ENCODE results near the gene SH3GL1.

DNA sequence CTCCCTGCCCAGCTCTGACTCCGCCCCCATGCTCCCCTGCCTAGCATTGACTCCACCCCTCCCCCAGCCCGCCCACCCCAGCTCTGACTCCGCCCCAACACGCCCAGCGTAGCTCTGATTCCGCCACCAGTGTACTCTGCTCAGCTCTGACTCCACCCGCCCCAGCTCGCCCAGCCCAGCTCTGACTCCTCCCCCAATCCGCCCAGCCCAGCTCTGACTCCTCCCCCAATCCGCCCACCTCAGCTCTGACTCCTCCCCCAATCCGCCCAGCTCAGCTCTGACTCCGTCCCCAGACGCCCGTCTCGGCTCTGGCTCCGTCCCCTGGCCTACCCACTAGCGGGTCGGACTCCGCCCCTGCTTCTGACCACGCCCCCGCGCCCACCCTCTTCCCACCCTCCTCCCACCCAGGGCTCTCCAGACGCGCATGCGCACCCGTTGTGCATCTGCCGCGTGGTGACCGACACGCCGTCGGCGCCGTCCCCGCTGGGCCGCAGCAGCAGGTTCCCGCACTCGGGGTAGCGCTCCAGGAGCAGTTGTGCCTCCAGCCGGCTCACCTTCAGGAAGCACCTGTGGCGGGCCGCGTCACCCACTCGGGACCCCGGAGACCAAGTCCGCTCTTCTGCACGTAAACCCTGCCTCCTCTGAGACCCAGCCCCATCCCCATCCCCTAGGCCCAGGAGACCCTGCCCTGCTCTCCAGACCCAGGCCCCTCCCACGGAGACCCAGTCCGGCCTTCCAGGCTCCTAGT lies 71.9 kb downstream of the SH3GL1 start:
- TF ChIP-seq, protein P1, sequence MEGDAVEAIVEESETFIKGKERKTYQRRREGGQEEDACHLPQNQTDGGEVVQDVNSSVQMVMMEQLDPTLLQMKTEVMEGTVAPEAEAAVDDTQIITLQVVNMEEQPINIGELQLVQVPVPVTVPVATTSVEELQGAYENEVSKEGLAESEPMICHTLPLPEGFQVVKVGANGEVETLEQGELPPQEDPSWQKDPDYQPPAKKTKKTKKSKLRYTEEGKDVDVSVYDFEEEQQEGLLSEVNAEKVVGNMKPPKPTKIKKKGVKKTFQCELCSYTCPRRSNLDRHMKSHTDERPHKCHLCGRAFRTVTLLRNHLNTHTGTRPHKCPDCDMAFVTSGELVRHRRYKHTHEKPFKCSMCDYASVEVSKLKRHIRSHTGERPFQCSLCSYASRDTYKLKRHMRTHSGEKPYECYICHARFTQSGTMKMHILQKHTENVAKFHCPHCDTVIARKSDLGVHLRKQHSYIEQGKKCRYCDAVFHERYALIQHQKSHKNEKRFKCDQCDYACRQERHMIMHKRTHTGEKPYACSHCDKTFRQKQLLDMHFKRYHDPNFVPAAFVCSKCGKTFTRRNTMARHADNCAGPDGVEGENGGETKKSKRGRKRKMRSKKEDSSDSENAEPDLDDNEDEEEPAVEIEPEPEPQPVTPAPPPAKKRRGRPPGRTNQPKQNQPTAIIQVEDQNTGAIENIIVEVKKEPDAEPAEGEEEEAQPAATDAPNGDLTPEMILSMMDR (IDR thresholded peaks at IDR 0.05): peak in 2 of 4 experiments; percentile 10 to 22
- TF ChIP-seq POLR2A (IDR thresholded peaks at IDR 0.05): peak in 1 of 2 donors; percentile 64

Measured in uterus (tissue), 2 donors.